Stimulated activated CD4-positive, alpha-beta T cell treated with anti-CD3 and anti-CD28 coated beads, Interleukin-12 subunit alpha, Interleukin-12 subunit beta, amount 100 ng/mL, for 4 hours (primary cell): Measurements from ENCODE around the gene GOLPH3.
"Not testable (repeated sequence)": the region's sequence is repeated elsewhere in the genome, so short reads cannot be mapped to it uniquely, and the experiment has no call there.

Experiments used
- DNase-seq: peaks from one replicate; pipeline ENCODE4 v3.0.0-alpha.2; 2020

Gene GOLPH3

DNA sequence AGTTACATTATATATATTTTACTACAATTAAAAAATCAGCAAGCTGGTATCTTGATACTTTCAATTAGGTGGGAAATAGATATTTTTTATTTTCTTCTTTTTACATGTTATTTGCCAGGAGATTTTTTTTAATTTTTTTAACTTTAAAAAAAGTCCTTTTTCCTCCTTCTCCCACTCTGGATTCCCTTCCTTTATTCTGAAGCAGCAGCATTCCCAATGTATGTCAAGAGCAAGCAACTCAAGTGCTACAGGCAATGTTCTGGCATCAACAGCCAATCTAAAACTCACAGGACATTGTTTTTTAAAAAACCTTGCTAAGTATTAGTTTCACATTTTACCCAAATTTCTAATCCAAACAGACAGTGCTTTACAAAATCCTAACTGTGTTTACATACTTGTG is 41.4 kb downstream of the GOLPH3 start:
- DNase-seq: no peak

DNA sequence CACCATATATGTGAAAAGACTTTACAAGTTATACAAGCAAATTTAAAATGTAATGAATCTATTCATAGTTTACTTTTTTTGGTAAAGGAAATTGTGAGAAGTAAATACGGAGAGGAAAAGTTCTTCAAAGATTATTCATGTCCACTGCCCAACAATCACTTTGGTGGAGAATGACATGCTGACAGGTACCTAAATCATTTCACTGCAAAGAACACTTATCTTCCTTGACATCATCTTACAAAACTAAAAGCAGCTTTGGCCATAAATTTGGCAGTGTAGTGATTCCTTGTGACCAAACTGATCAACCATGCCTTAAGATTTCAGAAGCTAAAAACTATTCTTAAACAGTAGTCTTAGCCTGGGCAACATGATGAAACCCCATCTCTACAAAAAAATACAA is 42.5 kb downstream of the GOLPH3 start:
- no peak for DNase-seq

DNA sequence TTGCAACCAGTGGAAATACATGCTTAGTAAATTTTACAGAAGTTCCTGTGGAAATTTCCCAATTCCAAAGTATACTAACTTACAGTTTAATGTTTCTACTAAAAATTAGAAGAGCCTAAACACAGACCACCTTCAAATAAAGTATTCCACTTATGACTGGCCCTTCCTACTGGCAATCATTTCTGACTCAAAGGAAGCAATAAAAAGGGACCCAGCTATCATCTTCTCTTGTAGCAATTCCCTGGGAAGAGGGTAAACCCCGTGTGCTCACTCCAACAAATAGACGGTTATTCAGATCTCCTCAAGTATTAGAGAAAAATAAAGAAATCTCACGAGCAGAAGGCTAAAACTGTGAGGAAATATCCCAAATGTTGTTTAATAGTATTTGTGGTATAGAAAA is 43.3 kb downstream of the GOLPH3 start:
- no peak for DNase-seq

DNA sequence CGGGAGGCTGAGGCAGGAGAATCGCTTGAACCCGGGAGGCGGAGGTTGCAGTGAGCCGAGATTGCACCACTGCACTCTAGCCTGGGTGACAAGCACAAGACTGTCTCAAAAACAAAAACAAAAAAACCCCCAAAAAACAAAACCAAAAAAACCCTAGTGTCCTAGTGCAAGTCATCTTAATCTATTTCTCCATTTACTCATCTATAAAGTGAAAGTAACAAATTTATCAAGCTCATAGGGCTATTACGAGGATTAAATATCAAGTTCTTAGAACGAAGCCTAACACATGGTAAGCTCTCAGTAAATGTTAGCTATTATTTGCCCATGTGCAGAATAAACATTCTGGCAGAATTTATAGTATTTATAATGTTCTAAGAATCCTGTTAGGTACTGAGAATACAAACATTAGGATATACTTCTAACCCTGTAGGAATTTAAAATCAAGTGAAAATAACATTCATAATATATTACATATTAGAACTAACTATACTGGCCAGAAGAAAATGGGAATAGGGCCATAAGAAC is 45.0 kb downstream of the GOLPH3 start:
- no peak for DNase-seq

DNA sequence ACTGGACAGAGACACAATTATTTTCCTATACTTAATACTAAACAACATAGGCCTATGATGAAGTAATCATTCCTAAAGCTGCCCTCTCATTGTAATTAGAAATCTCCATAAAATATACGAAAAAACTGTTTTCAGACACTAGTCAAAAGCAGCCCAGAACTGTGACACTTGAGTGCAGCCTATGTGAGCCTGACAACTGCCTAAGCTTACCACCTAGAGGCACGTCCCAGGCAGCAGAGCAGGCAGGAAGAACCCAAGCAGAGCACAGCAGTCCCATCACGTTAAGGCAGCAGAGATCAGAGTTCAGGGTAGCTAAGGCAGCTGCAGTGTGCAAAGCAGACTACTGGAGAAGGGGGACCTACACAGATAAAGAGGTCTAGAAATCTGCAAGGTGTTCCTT is 46.4 kb downstream of the GOLPH3 start:
- DNase-seq: no peak

DNA sequence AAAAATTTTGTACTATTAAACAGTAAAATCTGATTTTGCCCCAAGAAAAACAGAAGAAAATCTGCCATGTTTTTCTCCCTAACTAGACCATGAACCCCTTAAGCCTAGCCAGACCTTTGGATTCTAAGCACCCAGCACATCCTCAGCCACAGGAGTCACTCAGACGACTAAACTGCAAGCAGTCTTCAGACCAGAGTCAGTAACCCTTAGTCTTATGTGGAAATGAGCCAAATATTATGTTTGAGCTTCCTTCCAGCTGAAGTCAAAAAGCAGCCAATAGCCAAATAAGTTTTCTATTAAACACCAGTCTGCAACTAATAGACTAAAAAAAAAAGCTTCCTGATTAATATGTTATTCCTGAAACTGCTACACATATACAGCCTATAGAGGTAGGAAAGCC is 47.4 kb downstream of the GOLPH3 start:
- no peak for DNase-seq

DNA sequence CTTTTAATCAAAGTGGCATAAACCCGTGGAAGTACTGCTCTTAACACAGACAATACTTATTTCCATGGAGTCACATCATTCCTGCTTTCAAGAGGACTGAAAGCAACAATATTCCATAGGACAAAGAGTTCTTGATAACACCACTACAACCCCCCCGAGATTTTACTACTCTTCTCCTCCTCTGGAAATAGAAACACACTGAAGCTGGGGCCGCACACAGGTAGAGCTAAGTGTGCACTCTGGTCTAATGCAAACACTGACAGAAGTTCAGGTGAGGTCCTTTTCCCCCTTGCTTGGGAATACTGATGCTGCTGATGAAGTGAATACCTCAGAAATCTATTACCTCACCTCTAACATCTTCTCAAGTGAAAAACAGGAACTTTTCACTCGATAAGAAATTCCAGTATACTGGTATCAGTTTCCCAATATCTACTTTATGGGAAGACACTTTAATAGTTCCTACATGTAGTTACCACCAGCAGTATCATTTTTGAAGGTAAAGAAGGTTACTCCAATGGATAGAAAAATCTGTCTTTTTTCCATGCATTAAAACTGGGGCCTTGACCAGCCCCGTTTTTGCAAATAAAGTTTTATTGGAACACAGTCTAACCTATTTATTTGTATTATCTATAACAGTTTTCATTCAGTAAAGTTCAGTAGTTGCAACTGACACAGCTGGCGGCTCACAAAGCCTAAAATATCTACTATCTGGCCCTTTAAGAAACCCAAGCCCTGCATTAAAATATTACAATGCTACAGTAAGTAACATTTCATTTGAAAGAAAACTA is 50.0 kb downstream of the GOLPH3 start:
- DNase-seq: no peak

DNA sequence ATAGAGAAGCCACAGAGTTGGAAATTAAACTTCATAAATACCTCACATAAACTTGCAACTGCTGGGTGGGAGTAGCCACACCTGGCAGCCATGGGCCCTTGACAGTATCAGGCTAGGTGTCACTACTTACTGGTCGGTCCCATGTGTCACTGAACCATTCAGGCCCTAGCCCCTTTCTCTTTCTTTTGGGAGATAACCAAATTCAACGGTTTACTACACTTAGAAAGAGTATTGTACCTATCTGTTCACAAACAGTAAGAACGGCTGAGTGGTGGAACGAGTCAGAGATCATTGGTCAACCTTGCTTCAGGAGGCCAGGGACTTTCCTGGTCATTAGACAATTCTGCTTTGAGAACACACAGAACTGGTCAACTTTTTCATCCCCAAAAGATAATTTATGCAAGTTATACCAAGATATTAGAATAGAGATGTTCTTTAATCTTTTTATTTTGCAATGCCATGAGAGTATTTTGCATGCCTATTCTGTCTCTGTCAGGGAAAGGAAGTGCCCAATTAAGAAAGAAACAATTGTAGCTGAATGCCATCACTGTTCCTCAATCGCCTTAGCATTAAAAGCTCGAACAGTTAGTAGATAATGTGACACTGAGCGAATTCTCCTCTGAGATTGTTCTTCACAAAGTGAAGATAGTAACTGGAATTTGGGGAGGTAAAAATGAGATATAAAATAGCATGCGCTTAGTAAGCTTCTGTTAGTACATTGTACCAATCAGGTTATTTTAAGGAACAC is 50.9 kb downstream of the GOLPH3 start:
- DNase-seq: no peak

DNA sequence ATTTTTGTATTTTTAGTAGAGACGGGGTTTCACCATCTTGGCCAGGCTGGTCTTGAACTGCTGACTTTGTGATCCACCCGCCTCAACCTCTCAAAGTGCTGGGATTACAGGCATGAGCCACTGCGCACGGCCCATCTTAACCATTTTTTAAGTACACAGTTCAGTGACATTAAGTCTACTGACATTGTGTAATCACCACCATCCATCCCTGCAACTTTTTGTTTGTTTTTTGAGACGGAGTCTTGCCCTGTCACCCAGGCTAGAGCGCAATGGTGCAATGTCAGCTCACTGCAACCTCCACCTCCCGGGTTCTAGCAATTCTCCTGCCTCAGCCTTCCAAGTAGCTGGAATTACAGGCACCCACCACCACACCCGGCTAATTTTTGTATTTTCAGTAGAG is 55.2 kb downstream of the GOLPH3 start:
- not testable (repeated sequence) for DNase-seq

DNA sequence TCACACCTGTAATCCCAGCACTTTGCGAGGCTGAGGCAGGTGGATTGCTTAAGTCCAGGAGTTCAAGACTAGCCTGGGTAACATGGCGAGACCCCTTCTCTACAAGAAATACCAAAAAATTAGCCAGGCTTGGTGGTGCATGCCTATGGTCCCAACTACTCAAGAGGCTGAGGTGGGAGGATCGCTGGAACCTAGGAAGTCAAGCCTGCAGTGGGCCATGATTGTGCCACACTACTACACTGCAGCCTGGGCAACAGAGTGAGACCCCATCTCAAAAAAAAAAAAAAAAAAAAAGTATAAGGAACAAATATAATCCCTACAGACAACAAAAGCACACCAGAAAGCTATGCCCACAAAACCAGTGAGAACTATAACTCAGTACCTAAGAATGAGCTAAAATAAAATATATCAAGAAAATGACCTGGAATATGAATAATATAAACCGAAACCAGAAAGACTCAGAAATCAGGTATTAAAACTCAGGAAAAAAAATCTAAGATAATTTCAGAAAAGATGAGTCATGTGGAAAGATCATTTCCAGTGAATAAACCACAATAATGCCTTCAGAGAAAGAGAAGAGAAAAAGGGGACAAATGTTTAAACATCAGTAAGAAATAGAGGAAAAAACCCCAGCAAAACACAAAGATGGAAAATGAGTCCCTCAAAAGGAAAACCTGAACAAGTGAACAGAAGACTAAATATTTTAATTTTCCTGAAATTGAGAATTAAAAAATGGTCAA is 57.4 kb downstream of the GOLPH3 start:
- no peak for DNase-seq

DNA sequence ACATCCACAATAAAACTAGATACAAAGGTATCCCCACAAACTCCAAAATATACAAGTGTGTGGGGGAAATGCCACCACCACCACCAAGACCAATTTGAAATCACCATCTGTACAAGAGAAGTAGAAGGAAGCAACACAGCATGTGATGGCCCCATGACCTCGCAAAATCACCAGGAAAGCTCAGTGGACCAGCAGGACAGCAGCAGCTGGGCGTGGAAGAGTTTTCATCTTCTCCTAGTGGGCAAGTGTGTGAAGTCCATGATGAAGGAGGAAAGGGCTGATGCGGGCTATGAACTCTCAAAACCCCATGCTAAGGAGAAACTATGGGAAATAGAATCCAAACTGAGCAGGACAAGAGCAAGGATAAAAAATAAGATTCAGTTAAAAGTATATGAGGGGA is 58.1 kb downstream of the GOLPH3 start:
- no peak for DNase-seq

DNA sequence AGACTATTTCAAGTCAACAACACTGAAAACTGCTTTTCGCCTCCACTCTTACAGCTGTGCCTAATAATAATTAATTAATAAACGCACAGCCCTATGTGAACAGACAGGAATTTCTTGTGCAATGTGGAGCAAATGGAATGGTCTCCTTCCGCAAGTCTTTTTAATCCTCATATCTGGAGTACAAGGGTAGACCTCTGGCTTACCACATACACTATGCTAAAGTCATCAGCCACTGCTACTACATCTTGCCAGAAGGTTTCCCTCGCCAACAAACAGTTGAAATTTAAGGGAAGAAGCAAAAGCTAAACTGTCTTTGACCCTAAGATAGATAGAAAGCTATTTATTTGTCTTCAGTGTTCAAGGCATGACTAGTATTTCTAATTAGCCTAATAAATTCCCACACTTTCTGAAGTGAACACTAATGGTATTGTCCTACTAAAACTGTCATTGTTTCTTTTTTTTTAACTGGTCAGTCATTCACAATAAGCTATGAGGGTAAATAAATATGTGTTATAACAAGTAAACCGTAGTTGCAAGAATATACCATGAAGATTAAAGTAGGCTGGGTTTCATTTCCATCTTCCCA is 63.9 kb downstream of the GOLPH3 start:
- no peak for DNase-seq

DNA sequence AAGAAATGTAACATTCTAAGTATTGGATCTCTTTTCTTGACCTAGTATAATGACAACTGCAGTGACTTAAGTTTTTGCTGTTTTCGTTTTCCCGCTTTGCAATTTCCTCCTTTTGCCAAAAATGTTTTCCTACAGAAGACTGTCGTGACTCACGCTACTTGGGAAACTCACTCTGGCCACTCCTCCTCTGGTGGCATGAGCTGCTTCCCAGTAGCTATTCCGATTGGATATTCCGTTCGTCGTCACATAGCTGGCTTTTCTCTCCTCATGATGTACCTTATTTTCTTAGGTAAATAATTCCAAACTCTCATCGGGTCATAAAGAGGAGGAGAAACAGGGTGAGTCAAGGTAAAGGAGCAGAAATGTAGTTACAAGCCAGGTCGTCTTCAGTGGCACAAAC is 64.9 kb downstream of the GOLPH3 start:
- DNase-seq: no peak

DNA sequence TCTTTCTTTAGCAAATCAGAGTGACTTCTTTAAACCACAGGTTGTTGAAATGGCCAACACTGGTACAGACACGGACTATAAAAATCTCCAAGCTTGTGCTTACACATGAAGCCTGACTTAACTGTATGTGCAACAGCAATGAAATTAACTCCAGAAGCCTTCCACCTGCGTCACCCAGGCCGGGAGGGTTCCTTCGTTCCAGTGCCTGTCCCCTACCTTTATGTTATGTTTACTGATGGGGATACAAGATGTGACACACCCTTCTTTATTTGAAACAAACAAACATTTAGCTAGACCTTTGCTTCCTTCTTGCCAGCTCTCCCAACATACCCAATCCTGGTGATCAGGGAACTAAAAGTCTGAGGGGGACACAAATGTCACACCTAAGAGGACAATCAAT is 66.0 kb downstream of the GOLPH3 start:
- DNase-seq: no peak

DNA sequence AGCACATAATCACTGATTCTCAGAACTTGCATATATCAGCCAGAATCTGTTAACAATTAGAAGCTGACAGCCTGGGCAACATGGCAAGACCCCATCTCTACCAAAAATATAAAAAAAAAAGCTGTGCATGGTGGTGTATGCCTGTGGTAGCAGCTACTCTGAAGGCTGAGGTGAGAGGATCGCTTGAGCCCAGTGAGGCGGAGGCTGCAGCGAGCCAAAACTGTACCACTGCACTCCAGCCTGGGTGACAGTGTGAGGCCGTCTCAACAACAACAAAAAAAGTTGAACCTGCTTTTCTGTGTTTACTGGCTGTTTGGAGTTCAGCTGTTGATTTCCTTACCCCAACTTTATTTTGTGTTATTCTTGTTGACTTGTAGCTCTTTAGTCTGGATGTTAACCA is 66.8 kb downstream of the GOLPH3 start:
- DNase-seq: no peak

DNA sequence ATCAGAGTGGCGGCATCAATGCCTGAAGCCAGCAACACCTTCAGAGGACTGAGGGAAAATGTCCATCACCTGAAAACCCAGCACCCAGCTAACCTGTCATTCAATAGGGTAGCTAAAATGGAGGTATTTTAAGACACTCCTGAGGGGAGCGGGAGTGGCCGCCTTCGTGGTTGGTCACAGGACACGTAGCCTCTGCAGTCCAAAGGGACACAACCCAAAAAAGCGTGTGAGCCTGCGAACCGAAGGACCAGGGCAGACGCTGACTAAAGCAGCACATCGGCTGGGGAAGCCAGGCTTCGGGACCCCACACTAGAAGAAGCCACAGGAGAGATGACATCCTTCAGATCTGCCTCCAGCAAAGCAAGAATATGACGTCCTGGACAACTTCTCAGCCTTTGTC is 70.6 kb downstream of the GOLPH3 start:
- no peak for DNase-seq

DNA sequence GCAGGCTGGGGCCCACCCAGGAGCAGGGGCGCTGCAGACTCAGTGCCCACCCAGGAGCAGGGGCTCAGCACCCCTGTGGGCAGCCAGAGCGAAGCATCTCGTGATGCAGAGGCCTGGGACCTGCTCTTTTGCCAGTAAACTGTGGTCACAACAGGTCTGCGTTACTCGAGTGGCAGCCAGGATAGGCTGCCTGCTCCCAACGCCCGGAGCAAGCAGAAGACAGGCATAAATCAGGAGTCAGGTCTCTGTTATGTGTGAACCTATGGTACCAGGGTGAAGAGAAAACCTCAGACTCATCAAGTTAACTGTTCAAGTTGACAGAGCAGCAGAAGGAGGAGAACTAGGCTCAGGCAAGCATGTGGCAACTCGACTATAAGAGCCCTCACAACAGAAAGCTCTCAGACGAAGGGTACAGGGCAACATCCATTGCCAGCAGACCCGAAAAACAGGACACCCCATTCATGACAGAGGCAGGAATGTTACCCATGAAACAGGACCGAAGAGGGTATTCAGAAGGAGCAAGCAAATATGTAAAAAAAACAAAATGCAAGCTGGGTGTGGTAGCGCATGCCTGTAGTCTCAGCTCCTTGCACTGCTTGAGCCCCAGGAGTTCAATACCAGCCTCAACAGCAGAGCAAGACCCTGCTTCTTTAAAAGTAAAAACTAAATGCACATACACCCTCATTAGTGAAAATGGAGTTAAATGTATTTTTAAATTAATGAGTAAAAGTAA is 71.7 kb downstream of the GOLPH3 start:
- DNase-seq: no peak

DNA sequence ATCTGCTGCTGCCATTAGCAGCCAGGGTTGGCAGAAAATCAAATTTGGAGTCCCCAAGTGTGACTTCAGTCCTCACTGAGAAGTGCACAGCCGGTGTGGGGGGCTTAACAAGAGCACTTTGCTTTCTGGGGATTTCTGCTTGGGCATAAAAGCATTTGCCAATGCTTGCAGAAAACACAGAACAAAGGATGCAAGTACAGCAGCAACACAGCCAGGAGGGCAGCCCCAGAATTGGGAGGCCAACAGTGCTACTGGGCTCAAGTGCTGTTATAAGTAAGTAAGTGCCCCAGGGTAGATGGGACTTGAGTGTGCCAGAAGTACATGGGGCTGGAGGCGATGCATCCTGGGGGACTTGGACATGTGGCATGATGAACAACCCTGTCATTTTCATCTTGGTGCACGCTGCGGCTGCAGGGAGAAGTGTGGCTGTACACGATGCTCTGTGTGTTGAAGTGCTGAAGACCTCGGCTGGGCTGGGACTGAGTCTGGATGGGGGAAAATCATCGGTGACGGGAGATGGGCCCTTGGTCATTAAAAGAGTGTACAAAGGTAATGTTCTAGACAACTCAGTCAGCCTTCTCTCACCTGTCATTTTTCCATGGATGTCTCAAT is 73.3 kb downstream of the GOLPH3 start:
- no peak for DNase-seq

DNA sequence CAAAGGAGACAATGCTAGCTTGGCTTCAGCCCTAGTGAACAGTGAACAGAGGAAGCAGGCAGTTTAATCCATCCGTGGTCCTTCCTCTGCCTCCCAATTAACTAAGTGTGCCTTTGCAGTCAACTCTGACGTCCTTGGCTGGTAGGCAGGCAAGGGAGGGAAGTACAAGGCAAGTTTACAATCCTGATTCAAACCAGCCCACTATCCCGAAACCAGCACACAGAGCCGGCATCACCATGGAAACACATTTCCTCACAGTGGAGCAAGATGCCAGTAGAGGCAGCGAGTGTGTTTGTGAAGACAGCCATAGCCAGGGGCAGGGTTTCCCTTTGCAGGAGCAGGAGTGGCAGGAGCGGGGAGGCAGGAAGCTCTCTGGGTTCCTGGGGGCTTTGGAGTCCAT is 73.9 kb downstream of the GOLPH3 start:
- DNase-seq: no peak

DNA sequence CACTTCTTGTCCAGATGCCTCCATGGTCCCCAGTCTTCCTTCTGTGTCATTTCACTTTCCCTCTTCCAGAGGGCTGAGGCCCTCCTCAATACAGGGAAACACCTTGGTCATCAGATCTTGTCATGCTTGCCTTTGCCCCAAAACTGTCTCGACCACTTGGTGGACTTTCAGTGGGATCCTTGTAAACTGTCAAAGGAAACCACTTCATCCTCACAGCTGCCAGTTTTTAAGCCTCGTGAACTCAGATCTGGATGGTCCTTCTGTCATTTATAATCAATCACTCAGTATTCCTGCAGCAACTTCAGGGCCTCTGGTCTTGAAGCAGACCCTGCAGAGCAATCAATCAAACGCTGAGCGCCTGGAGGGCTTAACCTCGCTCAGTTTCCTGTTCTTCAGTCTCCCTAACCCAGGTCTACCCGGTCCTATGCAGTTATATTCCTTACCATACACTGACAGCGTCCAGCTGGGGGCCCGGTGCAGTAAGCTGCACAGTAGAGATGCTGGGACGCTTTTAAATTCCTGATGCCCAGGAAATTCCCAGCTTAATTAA is 74.6 kb downstream of the GOLPH3 start:
- no peak for DNase-seq

DNA sequence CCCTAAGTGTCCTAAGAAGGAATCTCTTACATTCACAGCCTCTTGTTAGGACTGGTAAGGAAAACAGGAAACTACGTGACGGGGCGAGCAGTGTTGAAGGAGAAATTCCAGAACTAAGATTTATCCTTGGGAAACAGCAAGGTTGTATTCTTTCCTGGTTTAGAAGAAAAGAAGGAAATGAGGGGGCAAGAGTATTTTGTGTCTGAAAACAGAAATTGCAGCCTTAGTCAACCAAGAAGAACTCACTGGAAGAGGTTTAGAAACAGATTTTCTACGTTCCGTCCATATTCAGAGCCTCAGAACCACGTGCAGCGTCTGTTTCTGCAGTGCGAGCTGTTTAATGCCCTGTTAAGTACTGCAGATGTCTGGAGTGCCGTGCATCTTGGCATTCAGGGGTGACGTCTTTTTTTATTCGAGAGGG is 75.2 kb downstream of the GOLPH3 start:
- DNase-seq: no peak

DNA sequence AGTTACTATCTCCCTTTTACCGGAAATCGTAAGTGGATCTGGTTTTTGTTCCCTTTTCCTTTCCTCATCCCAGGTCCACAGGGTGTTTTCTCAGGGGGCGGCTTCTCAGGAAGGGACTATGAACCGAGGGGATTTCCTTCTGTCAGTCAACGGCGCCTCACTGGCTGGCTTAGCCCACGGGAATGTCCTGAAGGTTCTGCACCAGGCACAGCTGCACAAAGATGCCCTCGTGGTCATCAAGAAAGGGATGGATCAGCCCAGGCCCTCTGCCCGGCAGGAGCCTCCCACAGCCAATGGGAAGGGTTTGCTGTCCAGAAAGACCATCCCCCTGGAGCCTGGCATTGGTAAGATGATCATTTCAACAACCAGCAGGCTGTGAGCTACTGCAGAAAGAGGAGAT is 75.8 kb downstream of the GOLPH3 start:
- DNase-seq: no peak
